DOHH2 (cell line): ENCODE measurements around the gene DPRX.

Source experiments
- EZH2phosphoT487 ChIP-seq: fragments of 200-600 bp; sonication (generic); IDR thresholded peaks from 2 replicates; pipeline ENCODE4 v1.6.1; 2017; ENCODE audit warnings: borderline replicate concordance, mild to moderate bottlenecking, antibody characterized with exemption, low read length, moderate library complexity, mixed read lengths
- TF ChIP-seq, protein P1 (sequence below): fragments of 200-600 bp; sonication (generic); IDR thresholded peaks from one replicate; pipeline ENCODE4 v1.5.1; 2014; ENCODE audit warnings: antibody characterized with exemption, mild to moderate bottlenecking, low read depth, low read length; ENCODE audit not compliant: poor library complexity, severe bottlenecking

DNA sequence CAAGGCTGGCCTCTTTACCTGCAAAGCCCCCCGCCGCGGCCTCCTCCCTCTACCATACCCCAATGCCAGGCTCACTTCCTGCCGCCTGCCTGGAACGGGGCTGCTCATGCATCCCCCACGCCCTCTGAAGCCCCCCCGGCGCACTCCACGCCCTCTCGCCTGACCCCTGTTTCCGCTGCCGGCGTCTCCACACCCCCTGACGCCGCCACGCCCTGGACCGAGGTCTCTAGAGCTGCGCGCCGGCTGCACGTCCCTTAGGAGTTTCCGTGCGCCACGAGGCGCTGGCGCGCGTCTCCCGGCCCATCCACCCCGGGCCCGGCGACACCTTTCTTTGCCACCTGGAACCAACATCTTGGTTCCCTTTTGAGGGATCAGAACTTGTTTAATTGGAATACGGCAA lies 16.0 kb downstream of the DPRX start:
- TF ChIP-seq, protein P1, sequence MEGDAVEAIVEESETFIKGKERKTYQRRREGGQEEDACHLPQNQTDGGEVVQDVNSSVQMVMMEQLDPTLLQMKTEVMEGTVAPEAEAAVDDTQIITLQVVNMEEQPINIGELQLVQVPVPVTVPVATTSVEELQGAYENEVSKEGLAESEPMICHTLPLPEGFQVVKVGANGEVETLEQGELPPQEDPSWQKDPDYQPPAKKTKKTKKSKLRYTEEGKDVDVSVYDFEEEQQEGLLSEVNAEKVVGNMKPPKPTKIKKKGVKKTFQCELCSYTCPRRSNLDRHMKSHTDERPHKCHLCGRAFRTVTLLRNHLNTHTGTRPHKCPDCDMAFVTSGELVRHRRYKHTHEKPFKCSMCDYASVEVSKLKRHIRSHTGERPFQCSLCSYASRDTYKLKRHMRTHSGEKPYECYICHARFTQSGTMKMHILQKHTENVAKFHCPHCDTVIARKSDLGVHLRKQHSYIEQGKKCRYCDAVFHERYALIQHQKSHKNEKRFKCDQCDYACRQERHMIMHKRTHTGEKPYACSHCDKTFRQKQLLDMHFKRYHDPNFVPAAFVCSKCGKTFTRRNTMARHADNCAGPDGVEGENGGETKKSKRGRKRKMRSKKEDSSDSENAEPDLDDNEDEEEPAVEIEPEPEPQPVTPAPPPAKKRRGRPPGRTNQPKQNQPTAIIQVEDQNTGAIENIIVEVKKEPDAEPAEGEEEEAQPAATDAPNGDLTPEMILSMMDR, result no peak
- TF ChIP-seq EZH2phosphoT487, result no peak
